Liver (tissue), 9 donors: ENCODE measurements around the gene ZNF566. TPM values are rescaled to one million over a fixed set of nuclear protein-coding genes. Genes with fewer than 3 reads are reported as not detected.

Experiments used
- DNase-seq: peaks from one replicate; pipeline ENCODE4 v3.0.0-alpha.2; 2017; ENCODE audit warnings: low spot score
- H3K27ac ChIP-seq, 2 donors: one replicate each; pipeline ENCODE4 v1.7.0; 2013; ENCODE audit warnings: inconsistent platforms in 2 of 2, low read length in 2 of 2, control low read depth in 1 of 2, low read depth in 1 of 2, mild to moderate bottlenecking in 1 of 2
- H3K27me3 ChIP-seq, 4 donors: one replicate each; pipeline versions ENCODE4 v1.6.1 to v1.7.0; 2013; ENCODE audit warnings: low read length in 3 of 4, inconsistent platforms in 1 of 4, mild to moderate bottlenecking in 1 of 4, moderate library complexity in 1 of 4; ENCODE audit not compliant: control insufficient read depth in 4 of 4, insufficient read depth in 4 of 4
- H3K36me3 ChIP-seq, 4 donors: one replicate each; pipeline versions ENCODE4 v1.6.1 to v1.7.0; 2013; ENCODE audit warnings: low read length in 3 of 4, mild to moderate bottlenecking in 3 of 4, low read depth in 1 of 4, moderate library complexity in 1 of 4; ENCODE audit not compliant: control insufficient read depth in 4 of 4, insufficient read depth in 3 of 4
- H3K4me1 ChIP-seq, 4 donors: one replicate each; pipeline versions ENCODE4 v1.6.1 to v1.7.0; 2013; ENCODE audit warnings: low read length in 3 of 4, mild to moderate bottlenecking in 3 of 4, moderate library complexity in 1 of 4; ENCODE audit not compliant: control insufficient read depth in 4 of 4, insufficient read depth in 4 of 4
- H3K4me3 ChIP-seq, 3 donors: one replicate each; pipeline versions ENCODE4 v1.6.1 to v1.7.0; 2013; ENCODE audit warnings: low read length in 3 of 3, control low read depth in 1 of 3, low read depth in 1 of 3, mild to moderate bottlenecking in 1 of 3
- H3K9ac ChIP-seq, 2 donors: one replicate each; pipeline ENCODE4 v1.7.0; 2013; ENCODE audit warnings: low read length in 2 of 2, mild to moderate bottlenecking in 2 of 2, moderate library complexity in 2 of 2, control low read depth in 1 of 2, low read depth in 1 of 2
- H3K9me3 ChIP-seq, 4 donors: one replicate each; pipeline versions ENCODE4 v1.6.1 to v1.7.0; 2013; ENCODE audit warnings: low read length in 3 of 4; ENCODE audit not compliant: control insufficient read depth in 4 of 4
- EGR1 ChIP-seq, 2 donors: IDR thresholded peaks; 2 replicates each; pipeline ENCODE4 v1.6.1; 2016 to 2018; ENCODE audit warnings: antibody characterized with exemption in 2 of 2, low read depth in 2 of 2
- FOXA1 ChIP-seq: IDR thresholded peaks from 2 replicates; pipeline ENCODE4 v1.6.1; 2016; ENCODE audit warnings: antibody characterized with exemption
- FOXA2 ChIP-seq: IDR thresholded peaks from 2 replicates; pipeline ENCODE4 v1.6.1; 2016; ENCODE audit warnings: antibody characterized with exemption
- GABPA ChIP-seq, 2 donors: IDR thresholded peaks in 1 of 2; conservative IDR thresholded peaks in 1 of 2; 2 replicates each; pipeline ENCODE4 v1.6.1; 2016; ENCODE audit warnings: antibody characterized with exemption in 2 of 2, mild to moderate bottlenecking in 1 of 2, moderate library complexity in 1 of 2
- HNF4G ChIP-seq: IDR thresholded peaks from 2 replicates; pipeline ENCODE4 v1.6.1; 2016; ENCODE audit warnings: antibody characterized with exemption
- JUND ChIP-seq, 2 donors: IDR thresholded peaks; 2 replicates each; pipeline ENCODE4 v1.6.1; 2016; ENCODE audit warnings: antibody characterized with exemption in 2 of 2
- NR2F2 ChIP-seq: IDR thresholded peaks from 2 replicates; pipeline ENCODE4 v1.6.1; 2016; ENCODE audit warnings: antibody characterized with exemption
- RAD21 ChIP-seq, 2 donors: IDR thresholded peaks; 2 replicates each; pipeline ENCODE4 v1.6.1; 2016; ENCODE audit warnings: antibody characterized with exemption in 2 of 2, mild to moderate bottlenecking in 2 of 2
- RXRA ChIP-seq, 2 donors: IDR thresholded peaks; 2 replicates each; pipeline ENCODE4 v1.6.1; 2017 to 2018; ENCODE audit warnings: antibody characterized with exemption in 2 of 2, mild to moderate bottlenecking in 1 of 2
- SP1 ChIP-seq: IDR thresholded peaks from 2 replicates; pipeline ENCODE4 v1.6.1; 2018; ENCODE audit warnings: antibody characterized with exemption, mild to moderate bottlenecking
- TAF1 ChIP-seq: conservative IDR thresholded peaks from 2 replicates; pipeline ENCODE4 v1.6.1; 2016; ENCODE audit warnings: antibody characterized with exemption, mild to moderate bottlenecking
- YY1 ChIP-seq: IDR thresholded peaks from 2 replicates; pipeline ENCODE4 v1.6.1; 2016; ENCODE audit warnings: antibody characterized with exemption, mild to moderate bottlenecking
- WGBS: extraction: QIAGEN DNeasy Blood & Tissue Kit; methylation state at CpG from one replicate; pipeline ENCODE4 v1.1.7; 2013; 5-methylcytosine and 5-hydroxymethylcytosine counted together
- polyA plus RNA-seq, 2 donors: library from polyadenylated mRNA; stranded (reverse) in 1 of 2; unstranded in 1 of 2; fragments of 200-250 nt in 1 of 2; fragments of >200 nt in 1 of 2; fragmentation: Nextera tagmentation in 1 of 2; extraction: Ambion mirVana in 1 of 2; gene quantifications; one replicate each; pipeline versions ENCODE4 v1.2.1 to v1.2.3, GENCODE V29; 2013 to 2015
- total RNA-seq, 2 donors: library from RNA; depleted of rRNA; stranded (reverse); fragments of >200 nt; gene quantifications; one replicate each; pipeline ENCODE4 v1.2.3, GENCODE V29; 2014
- TF ChIP-seq, protein P1 (sequence below): IDR thresholded peaks from 2 replicates; pipeline ENCODE4 v1.6.1; 2016; ENCODE audit warnings: antibody characterized with exemption
- TF ChIP-seq, protein P2 (sequence below): IDR thresholded peaks from 2 replicates; pipeline ENCODE4 v1.6.1; 2016; ENCODE audit warnings: antibody characterized with exemption
- TF ChIP-seq, protein P3 (sequence below): IDR thresholded peaks from 2 replicates; pipeline ENCODE4 v1.6.1; 2016; ENCODE audit warnings: antibody characterized with exemption, mild to moderate bottlenecking
- TF ChIP-seq, protein P4 (sequence below): fragments of 150-350 bp; IDR thresholded peaks from 2 replicates; pipeline ENCODE4 v1.5.1; 2017; ENCODE audit warnings: improper control_type of control experiment, low read depth, low read length; ENCODE audit not compliant: missing input control
- donor health status: healthy.
- donor health status: healthy.
- donor health status: healthy.
- donor health status: healthy.
- donor health status: healthy.

Gene ZNF566
- total and polyA plus RNA-seq, 4 donors: 1.5 to 11.1 (median 6.3) TPM

DNA sequence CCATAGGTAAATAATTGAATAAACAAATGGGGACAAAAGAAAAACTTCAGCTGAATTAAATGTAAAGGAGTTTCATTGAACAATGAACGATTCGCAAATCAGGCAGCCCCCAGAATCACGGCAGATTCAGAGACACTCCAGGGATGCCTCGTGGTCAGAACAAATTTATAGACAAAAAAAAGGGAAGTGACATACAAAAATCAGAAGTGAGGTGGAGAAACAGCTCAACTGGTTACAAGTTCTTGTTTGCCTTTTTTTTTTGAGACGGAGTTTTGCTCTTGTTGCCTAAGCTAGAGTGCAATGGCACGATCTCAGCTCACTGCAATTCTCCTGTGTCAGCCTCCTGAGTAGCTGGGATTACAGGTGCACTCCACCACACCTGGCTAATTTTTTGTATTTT, 5.7 kb downstream of the ZNF566 start:
- Histone ChIP-seq H3K4me1 (peaks cover 0 to 9% (median 4%) of the 10 kb centered on the region in 4 donors), H3K9ac (no peak overlapping the region), H3K9me3 (peaks cover 6 to 25% (median 18%) of the 10 kb centered on the region in 4 donors), H3K27ac (no peak overlapping the region), H3K27me3 (no peaks in the 10 kb centered on the region), H3K36me3 (peaks cover 0 to 19% (median 7%) of the 10 kb centered on the region in 4 donors), H3K4me3 (no peak overlapping the region)
- TF ChIP-seq HNF4G (no peak), JUND (IDR thresholded peaks at IDR 0.05) (no peak)
- TF ChIP-seq, protein P1, sequence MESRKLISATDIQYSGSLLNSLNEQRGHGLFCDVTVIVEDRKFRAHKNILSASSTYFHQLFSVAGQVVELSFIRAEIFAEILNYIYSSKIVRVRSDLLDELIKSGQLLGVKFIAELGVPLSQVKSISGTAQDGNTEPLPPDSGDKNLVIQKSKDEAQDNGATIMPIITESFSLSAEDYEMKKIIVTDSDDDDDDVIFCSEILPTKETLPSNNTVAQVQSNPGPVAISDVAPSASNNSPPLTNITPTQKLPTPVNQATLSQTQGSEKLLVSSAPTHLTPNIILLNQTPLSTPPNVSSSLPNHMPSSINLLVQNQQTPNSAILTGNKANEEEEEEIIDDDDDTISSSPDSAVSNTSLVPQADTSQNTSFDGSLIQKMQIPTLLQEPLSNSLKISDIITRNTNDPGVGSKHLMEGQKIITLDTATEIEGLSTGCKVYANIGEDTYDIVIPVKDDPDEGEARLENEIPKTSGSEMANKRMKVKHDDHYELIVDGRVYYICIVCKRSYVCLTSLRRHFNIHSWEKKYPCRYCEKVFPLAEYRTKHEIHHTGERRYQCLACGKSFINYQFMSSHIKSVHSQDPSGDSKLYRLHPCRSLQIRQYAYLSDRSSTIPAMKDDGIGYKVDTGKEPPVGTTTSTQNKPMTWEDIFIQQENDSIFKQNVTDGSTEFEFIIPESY: no peak
- no peak for DNase-seq
- WGBS: 94% methylated on average over 6 of the region's 6 CpGs

DNA sequence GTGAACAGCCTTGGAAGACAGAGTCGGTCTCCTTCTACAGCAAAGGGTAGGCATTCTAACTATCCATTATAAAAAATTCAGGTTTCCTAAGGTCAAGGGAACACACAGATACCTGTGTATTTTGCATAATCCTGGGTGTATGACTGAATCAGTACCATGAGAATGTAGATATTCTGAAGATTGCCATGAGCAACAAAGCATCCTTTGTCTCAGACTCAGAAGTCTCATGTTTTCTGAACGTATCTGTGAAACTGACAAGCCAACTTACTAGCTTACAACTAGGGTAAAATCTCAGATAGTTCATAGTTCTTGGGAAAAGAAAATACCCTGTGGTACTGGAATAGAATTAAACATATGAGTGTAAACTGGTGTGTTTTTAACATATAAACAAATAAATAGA, 6.5 kb downstream of the ZNF566 start:
- peaks cover 0 to 1% (median 0%) of the 10 kb centered on the region in 4 donors for H3K4me1 ChIP-seq
- H3K9ac ChIP-seq: no peak overlapping the region
- peaks cover 0 to 19% (median 12%) of the 10 kb centered on the region in 4 donors for H3K36me3 ChIP-seq
- TF ChIP-seq HNF4G: no peak
- no peak for TF ChIP-seq FOXA1
- TF ChIP-seq GABPA (IDR thresholded peaks at IDR 0.05 in 1 of 2, conservative IDR thresholded peaks at IDR 0.05 in 1 of 2): no peak
- TF ChIP-seq RXRA (IDR thresholded peaks at IDR 0.05): no peak
- TF ChIP-seq, protein P2, sequence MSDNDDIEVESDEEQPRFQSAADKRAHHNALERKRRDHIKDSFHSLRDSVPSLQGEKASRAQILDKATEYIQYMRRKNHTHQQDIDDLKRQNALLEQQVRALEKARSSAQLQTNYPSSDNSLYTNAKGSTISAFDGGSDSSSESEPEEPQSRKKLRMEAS: no peak
- TF ChIP-seq, protein P1: no peak
- TF ChIP-seq, protein P3, sequence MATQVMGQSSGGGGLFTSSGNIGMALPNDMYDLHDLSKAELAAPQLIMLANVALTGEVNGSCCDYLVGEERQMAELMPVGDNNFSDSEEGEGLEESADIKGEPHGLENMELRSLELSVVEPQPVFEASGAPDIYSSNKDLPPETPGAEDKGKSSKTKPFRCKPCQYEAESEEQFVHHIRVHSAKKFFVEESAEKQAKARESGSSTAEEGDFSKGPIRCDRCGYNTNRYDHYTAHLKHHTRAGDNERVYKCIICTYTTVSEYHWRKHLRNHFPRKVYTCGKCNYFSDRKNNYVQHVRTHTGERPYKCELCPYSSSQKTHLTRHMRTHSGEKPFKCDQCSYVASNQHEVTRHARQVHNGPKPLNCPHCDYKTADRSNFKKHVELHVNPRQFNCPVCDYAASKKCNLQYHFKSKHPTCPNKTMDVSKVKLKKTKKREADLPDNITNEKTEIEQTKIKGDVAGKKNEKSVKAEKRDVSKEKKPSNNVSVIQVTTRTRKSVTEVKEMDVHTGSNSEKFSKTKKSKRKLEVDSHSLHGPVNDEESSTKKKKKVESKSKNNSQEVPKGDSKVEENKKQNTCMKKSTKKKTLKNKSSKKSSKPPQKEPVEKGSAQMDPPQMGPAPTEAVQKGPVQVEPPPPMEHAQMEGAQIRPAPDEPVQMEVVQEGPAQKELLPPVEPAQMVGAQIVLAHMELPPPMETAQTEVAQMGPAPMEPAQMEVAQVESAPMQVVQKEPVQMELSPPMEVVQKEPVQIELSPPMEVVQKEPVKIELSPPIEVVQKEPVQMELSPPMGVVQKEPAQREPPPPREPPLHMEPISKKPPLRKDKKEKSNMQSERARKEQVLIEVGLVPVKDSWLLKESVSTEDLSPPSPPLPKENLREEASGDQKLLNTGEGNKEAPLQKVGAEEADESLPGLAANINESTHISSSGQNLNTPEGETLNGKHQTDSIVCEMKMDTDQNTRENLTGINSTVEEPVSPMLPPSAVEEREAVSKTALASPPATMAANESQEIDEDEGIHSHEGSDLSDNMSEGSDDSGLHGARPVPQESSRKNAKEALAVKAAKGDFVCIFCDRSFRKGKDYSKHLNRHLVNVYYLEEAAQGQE: no peak
- TF ChIP-seq RAD21 (IDR thresholded peaks at IDR 0.05): no peak
- TF ChIP-seq JUND (IDR thresholded peaks at IDR 0.05): no peak
- no peak for TF ChIP-seq TAF1
- no peak for TF ChIP-seq SP1
- TF ChIP-seq EGR1 (IDR thresholded peaks at IDR 0.05; ENCODE audit: low read depth in 2 of 2): no peak
- TF ChIP-seq YY1: no peak
- no peak for TF ChIP-seq NR2F2
- TF ChIP-seq, protein P4, sequence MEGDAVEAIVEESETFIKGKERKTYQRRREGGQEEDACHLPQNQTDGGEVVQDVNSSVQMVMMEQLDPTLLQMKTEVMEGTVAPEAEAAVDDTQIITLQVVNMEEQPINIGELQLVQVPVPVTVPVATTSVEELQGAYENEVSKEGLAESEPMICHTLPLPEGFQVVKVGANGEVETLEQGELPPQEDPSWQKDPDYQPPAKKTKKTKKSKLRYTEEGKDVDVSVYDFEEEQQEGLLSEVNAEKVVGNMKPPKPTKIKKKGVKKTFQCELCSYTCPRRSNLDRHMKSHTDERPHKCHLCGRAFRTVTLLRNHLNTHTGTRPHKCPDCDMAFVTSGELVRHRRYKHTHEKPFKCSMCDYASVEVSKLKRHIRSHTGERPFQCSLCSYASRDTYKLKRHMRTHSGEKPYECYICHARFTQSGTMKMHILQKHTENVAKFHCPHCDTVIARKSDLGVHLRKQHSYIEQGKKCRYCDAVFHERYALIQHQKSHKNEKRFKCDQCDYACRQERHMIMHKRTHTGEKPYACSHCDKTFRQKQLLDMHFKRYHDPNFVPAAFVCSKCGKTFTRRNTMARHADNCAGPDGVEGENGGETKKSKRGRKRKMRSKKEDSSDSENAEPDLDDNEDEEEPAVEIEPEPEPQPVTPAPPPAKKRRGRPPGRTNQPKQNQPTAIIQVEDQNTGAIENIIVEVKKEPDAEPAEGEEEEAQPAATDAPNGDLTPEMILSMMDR: no peak
- no peak for TF ChIP-seq FOXA2
- no peak for DNase-seq
- WGBS: 97% methylated on average over 2 of the region's 2 CpGs
- peak overlapping the region in 1 of 3 donors; percentile 37 for H3K4me3 ChIP-seq
- H3K27me3 ChIP-seq: no peaks in the 10 kb centered on the region
- H3K9me3 ChIP-seq: peaks cover 10 to 31% (median 24%) of the 10 kb centered on the region in 4 donors
- H3K27ac ChIP-seq: no peak overlapping the region
